ENCODE measurements around the gene IPO4.

The IPO4 gene

GRCh38 chr14:24179294-24179960 lies 9.2 kb downstream of the IPO4 start:
- H3K23ac ChIP-seq (ENCODE audit: low read length): no peak overlapping the region
- no peak overlapping the region for H2AK5ac ChIP-seq (ENCODE audit: low read length)
- no peaks in the 10 kb centered on the region for H3K9me3 ChIP-seq (ENCODE audit: insufficient read depth, low read depth, low read length)
- no peak overlapping the region for H3K4ac ChIP-seq (ENCODE audit: low read depth, low read length)
- no peak overlapping the region for H2BK120ac ChIP-seq (ENCODE audit: insufficient read depth, low read length, poor library complexity)
- H2BK5ac ChIP-seq (ENCODE audit: low read depth, low read length, poor library complexity): no peak overlapping the region
- H3K4me1 ChIP-seq (ENCODE audit: control insufficient read depth in 1 of 2, insufficient read depth in 2 of 2, low read length in 2 of 2): no peaks in the 10 kb centered on the region
- H3K4me2 ChIP-seq (ENCODE audit: low read length): no peak overlapping the region
- H3K14ac ChIP-seq (ENCODE audit: low read length): no peak overlapping the region
- no peak overlapping the region for H4K12ac ChIP-seq (ENCODE audit: low read depth, low read length)
- H3K27ac ChIP-seq (ENCODE audit: low read depth, low read length): no peak overlapping the region
- H3K36me3 ChIP-seq (ENCODE audit: control insufficient read depth in 1 of 2, insufficient read depth in 2 of 2, low read length in 2 of 2): peaks cover 71 to 77% of the 10 kb centered on the region in 2 experiments
- H4K91ac ChIP-seq (ENCODE audit: low read depth, low read length): no peak overlapping the region
- H3K18ac ChIP-seq (ENCODE audit: low read length): no peak overlapping the region
- H3K27me3 ChIP-seq (ENCODE audit: insufficient read depth, low read length): no peaks in the 10 kb centered on the region
- H3K9ac ChIP-seq (ENCODE audit: low read length): no peak overlapping the region
- H2AFZ ChIP-seq (ENCODE audit: insufficient read depth, low read length, poor library complexity): no peak overlapping the region
- no peak overlapping the region for H3K4me3 ChIP-seq (ENCODE audit: low read depth, low read length)
- H2BK12ac ChIP-seq (ENCODE audit: low read length): no peak overlapping the region
- no CpG with 5 or more reads among the region's 14 CpGs for WGBS (ENCODE audit: extremely low coverage, insufficient coverage, insufficient read length)
- H3K79me2 ChIP-seq (ENCODE audit: control insufficient read depth, insufficient read depth, low read length, poor library complexity): no peaks in the 10 kb centered on the region
- no peaks in the 10 kb centered on the region for H3K79me1 ChIP-seq (ENCODE audit: low read length)
- H4K8ac ChIP-seq (ENCODE audit: low read depth, low read length): no peak overlapping the region
- no peak for DNase-seq

GRCh38 chr14:24178399-24179178 lies 10.0 kb downstream of the IPO4 start:
- H3K79me1 ChIP-seq (ENCODE audit: low read length): no peaks in the 10 kb centered on the region
- no peak overlapping the region for H3K4ac ChIP-seq (ENCODE audit: low read depth, low read length)
- H4K91ac ChIP-seq (ENCODE audit: low read depth, low read length): no peak overlapping the region
- H3K14ac ChIP-seq (ENCODE audit: low read length): no peak overlapping the region
- no peak overlapping the region for H4K8ac ChIP-seq (ENCODE audit: low read depth, low read length)
- no peak overlapping the region for H2BK120ac ChIP-seq (ENCODE audit: insufficient read depth, low read length, poor library complexity)
- no peaks in the 10 kb centered on the region for H3K27me3 ChIP-seq (ENCODE audit: insufficient read depth, low read length)
- no peak overlapping the region for H2AK5ac ChIP-seq (ENCODE audit: low read length)
- no peak for DNase-seq
- H3K4me1 ChIP-seq (ENCODE audit: control insufficient read depth in 1 of 2, insufficient read depth in 2 of 2, low read length in 2 of 2): no peaks in the 10 kb centered on the region
- H3K36me3 ChIP-seq (ENCODE audit: control insufficient read depth in 1 of 2, insufficient read depth in 2 of 2, low read length in 2 of 2): peaks cover 65 to 70% of the 10 kb centered on the region in 2 experiments
- no peak overlapping the region for H4K12ac ChIP-seq (ENCODE audit: low read depth, low read length)
- no peak overlapping the region for H2AFZ ChIP-seq (ENCODE audit: insufficient read depth, low read length, poor library complexity)
- no peaks in the 10 kb centered on the region for H3K9me3 ChIP-seq (ENCODE audit: insufficient read depth, low read depth, low read length)
- no peak overlapping the region for H3K4me3 ChIP-seq (ENCODE audit: low read depth, low read length)
- H3K18ac ChIP-seq (ENCODE audit: low read length): no peak overlapping the region
- no peak overlapping the region for H3K9ac ChIP-seq (ENCODE audit: low read length)
- H3K23ac ChIP-seq (ENCODE audit: low read length): no peak overlapping the region
- no peak overlapping the region for H2BK12ac ChIP-seq (ENCODE audit: low read length)
- no peak overlapping the region for H3K27ac ChIP-seq (ENCODE audit: low read depth, low read length)
- no peak overlapping the region for H3K4me2 ChIP-seq (ENCODE audit: low read length)
- no peaks in the 10 kb centered on the region for H3K79me2 ChIP-seq (ENCODE audit: control insufficient read depth, insufficient read depth, low read length, poor library complexity)
- no peak overlapping the region for H2BK5ac ChIP-seq (ENCODE audit: low read depth, low read length, poor library complexity)
- WGBS (ENCODE audit: extremely low coverage, insufficient coverage, insufficient read length): no CpG with 5 or more reads among the region's 12 CpGs

GRCh38 chr14:24177891-24178290 lies 10.7 kb downstream of the IPO4 start:
- Histone ChIP-seq H2BK12ac (ENCODE audit: low read length) (no peak overlapping the region), H3K4me2 (ENCODE audit: low read length) (no peak overlapping the region), H3K4me3 (ENCODE audit: low read depth, low read length) (no peak overlapping the region), H3K9ac (ENCODE audit: low read length) (no peak overlapping the region), H3K27ac (ENCODE audit: low read depth, low read length) (no peak overlapping the region), H3K79me2 (ENCODE audit: control insufficient read depth, insufficient read depth, low read length, poor library complexity) (no peaks in the 10 kb centered on the region), H3K9me3 (ENCODE audit: insufficient read depth, low read depth, low read length) (no peaks in the 10 kb centered on the region), H3K27me3 (ENCODE audit: insufficient read depth, low read length) (no peaks in the 10 kb centered on the region), H3K79me1 (ENCODE audit: low read length) (no peaks in the 10 kb centered on the region), H2AFZ (ENCODE audit: insufficient read depth, low read length, poor library complexity) (no peak overlapping the region), H3K23ac (ENCODE audit: low read length) (no peak overlapping the region), H2AK5ac (ENCODE audit: low read length) (no peak overlapping the region), H2BK5ac (ENCODE audit: low read depth, low read length, poor library complexity) (no peak overlapping the region), H4K91ac (ENCODE audit: low read depth, low read length) (no peak overlapping the region), H4K8ac (ENCODE audit: low read depth, low read length) (no peak overlapping the region), H3K18ac (ENCODE audit: low read length) (no peak overlapping the region), H4K12ac (ENCODE audit: low read depth, low read length) (no peak overlapping the region), H3K36me3 (ENCODE audit: control insufficient read depth in 1 of 2, insufficient read depth in 2 of 2, low read length in 2 of 2) (peaks cover 58 to 67% of the 10 kb centered on the region in 2 experiments), H2BK120ac (ENCODE audit: insufficient read depth, low read length, poor library complexity) (no peak overlapping the region), H3K4ac (ENCODE audit: low read depth, low read length) (no peak overlapping the region), H3K14ac (ENCODE audit: low read length) (no peak overlapping the region), H3K4me1 (ENCODE audit: control insufficient read depth in 1 of 2, insufficient read depth in 2 of 2, low read length in 2 of 2) (no peaks in the 10 kb centered on the region)
- no peak for DNase-seq
- WGBS (ENCODE audit: extremely low coverage, insufficient coverage, insufficient read length): no CpG with 5 or more reads among the region's 14 CpGs

DNA sequence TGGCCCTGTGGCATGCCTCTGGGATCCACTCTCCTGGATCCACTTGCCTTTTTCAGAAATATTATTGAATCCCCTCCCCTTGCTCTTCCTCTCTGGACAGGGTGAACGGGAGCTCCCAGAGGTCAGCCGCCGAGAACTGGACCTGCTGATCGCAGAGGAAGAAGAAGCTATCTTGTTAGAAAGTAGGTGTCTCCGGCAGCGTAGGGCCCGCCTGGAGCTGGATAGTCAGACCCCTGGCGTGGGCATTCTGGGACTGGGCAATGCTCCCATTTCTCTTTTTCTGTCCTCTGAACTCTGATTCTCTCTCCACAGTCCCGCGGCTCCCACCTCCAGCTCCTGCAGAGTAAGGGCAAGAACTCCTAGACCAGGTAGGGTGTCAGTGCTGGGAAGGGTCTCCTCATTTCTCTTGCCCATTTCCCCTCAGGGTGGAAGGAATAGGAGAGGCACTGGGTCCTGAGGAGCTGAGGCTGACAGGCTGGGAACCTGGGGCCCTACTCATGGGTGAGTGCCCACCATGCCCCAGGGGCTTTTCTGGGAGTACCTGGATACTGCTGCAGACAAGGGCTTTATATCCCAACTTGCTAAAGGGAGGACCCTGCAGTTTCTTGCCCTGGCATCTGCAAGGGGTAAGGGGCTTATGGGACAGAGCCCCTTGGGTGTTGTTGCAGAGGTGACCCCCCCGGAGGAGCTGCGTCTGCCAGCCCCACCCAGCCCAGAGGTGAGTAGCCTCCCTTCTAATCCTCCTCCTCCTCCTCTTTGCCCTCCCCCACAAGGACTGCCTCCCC lies 11.4 kb downstream of the IPO4 start:
- Histone ChIP-seq H3K79me1 (ENCODE audit: low read length) (no peaks in the 10 kb centered on the region), H2AFZ (ENCODE audit: insufficient read depth, low read length, poor library complexity) (no peak overlapping the region), H3K4me2 (ENCODE audit: low read length) (no peak overlapping the region), H2BK12ac (ENCODE audit: low read length) (no peak overlapping the region), H4K91ac (ENCODE audit: low read depth, low read length) (no peak overlapping the region), H3K9me3 (ENCODE audit: insufficient read depth, low read depth, low read length) (no peaks in the 10 kb centered on the region), H2BK5ac (ENCODE audit: low read depth, low read length, poor library complexity) (no peak overlapping the region), H3K4me1 (ENCODE audit: control insufficient read depth in 1 of 2, insufficient read depth in 2 of 2, low read length in 2 of 2) (no peaks in the 10 kb centered on the region), H2BK120ac (ENCODE audit: insufficient read depth, low read length, poor library complexity) (no peak overlapping the region), H3K23ac (ENCODE audit: low read length) (no peak overlapping the region), H3K36me3 (ENCODE audit: control insufficient read depth in 1 of 2, insufficient read depth in 2 of 2, low read length in 2 of 2) (peaks cover 51 to 61% of the 10 kb centered on the region in 2 experiments), H4K8ac (ENCODE audit: low read depth, low read length) (no peak overlapping the region), H3K27ac (ENCODE audit: low read depth, low read length) (no peak overlapping the region), H3K9ac (ENCODE audit: low read length) (no peak overlapping the region), H3K4me3 (ENCODE audit: low read depth, low read length) (no peak overlapping the region), H3K14ac (ENCODE audit: low read length) (no peak overlapping the region), H3K4ac (ENCODE audit: low read depth, low read length) (no peak overlapping the region), H2AK5ac (ENCODE audit: low read length) (no peak overlapping the region), H3K18ac (ENCODE audit: low read length) (no peak overlapping the region), H3K79me2 (ENCODE audit: control insufficient read depth, insufficient read depth, low read length, poor library complexity) (no peaks in the 10 kb centered on the region), H3K27me3 (ENCODE audit: insufficient read depth, low read length) (no peaks in the 10 kb centered on the region), H4K12ac (ENCODE audit: low read depth, low read length) (no peak overlapping the region)
- no peak for DNase-seq
- WGBS (ENCODE audit: extremely low coverage, insufficient coverage, insufficient read length): no CpG with 5 or more reads among the region's 12 CpGs

Data from trophoblast cell (in vitro differentiated cells and primary cell).